GM19240 (cell line): ENCODE measurements around the gene ERCC5.

ENCODE experiments used
- DNase-seq: peaks from one replicate; pipeline ENCODE4 v3.0.0; 2011; ENCODE audit warnings: low spot score; ENCODE audit not compliant: insufficient read length

ERCC5 gene

GRCh38 chr13:102839462-102839861 is 6.4 kb upstream of the ERCC5 start:
- DNase-seq: no peak

GRCh38 chr13:102845289-102845629 is 573 bp upstream of the ERCC5 start:
- DNase-seq: no peak

DNA sequence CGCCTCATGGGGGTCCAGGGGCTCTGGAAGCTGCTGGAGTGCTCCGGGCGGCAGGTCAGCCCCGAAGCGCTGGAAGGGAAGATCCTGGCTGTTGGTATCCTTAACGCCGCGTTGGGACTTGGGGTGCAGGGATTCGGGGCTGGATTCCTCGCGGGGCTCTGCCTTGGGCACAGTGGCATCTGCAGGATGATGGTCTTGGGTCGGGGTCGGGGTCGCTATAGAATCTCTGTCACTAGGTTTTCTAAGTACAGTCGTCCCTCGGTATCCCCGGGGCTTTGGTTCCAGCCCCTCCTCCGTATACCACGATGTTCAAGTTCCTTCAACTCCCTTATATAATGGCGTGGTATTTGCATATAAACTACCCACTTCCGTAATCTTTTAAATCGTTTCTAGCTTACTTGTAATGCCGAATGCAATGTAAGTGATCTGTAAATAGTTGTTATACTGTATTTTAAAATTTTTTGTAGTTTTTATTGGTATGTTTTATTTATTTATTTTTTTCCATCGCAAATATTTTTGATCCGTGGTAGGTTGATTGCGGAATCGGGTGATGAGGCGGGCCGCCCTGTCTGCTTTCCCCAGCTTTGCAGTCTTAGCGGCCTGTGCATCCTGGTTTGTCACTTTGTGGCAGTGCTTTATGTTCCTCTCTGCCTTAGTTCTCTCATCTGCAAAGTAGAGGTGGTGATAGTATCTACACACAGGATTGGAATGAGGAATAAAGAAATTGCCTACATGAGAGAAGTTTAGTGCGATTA is 606 bp downstream of the ERCC5 start:
- DNase-seq: no peak

- no peak for DNase-seq
These were observed 1.7 kb downstream of the ERCC5 start for GRCh38 chr13:102847272-102848234.

- DNase-seq: no peak
These were observed 3.1 kb downstream of the ERCC5 start for GRCh38 chr13:102848956-102849355.

- DNase-seq: no peak
These were observed 6.7 kb downstream of the ERCC5 start for GRCh38 chr13:102852556-102852955.

DNA sequence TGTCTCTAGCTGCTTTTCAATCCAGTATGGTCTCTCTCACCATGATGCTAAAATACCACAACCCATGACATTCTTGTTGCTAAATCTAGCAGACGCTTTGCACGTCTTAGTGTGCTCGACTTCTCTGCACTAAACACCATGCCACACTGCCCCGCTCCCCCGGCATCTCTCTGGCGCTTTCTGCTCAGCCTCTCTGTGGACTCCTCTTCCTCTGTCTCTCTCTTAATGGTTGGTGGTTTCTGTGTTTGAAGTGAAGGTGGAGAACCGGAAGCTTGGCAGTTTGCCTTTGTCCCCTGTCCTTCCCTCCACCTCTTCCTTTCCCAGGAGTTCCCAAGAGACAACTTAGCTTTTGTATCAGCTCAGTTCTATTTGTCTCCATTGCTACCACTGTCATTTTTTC is 8.8 kb downstream of the ERCC5 start:
- no peak for DNase-seq

- DNase-seq: no peak
These were observed 10.7 kb downstream of the ERCC5 start for GRCh38 chr13:102856557-102856956.

DNA sequence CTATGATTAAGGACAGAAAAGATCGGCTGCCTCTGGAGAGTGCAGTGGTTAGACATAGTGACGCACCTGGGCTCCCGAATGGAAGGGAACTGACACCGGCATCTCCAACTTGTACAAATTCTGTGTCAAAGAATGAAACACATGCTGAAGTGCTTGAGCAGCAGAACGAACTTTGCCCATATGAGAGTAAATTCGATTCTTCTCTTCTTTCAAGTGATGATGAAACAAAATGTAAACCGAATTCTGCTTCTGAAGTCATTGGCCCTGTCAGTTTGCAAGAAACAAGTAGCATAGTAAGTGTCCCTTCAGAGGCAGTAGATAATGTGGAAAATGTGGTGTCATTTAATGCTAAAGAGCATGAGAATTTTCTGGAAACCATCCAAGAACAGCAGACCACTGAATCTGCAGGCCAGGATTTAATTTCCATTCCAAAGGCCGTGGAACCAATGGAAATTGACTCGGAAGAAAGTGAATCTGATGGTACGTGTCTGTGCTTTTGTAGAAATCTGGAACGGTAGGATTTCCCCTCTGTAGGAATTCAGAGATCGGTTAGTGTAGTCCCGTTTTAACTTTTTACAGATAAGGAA is 16.9 kb downstream of the ERCC5 start:
- DNase-seq: no peak

DNA sequence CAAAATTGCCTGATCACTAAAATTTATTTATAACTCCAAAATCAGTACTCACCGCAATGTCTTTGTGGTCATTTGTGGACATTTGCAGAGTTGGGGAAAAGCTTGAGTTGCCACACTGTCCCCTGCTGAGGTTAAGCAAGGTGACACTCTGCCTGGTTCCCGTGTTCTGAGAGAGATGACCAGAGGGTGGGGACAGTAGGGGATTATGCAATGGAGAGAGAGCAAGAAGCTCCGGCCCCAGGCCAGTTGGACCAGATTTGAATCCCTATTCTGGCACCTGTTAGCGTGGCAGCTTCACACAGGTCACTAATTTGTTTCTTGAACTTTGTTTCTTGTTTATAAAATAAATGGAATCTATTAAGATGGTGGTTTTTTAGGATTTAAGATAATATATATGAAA is 17.8 kb downstream of the ERCC5 start:
- no peak for DNase-seq

- DNase-seq: no peak
These were observed 22.6 kb downstream of the ERCC5 start for GRCh38 chr13:102868366-102868936.

DNA sequence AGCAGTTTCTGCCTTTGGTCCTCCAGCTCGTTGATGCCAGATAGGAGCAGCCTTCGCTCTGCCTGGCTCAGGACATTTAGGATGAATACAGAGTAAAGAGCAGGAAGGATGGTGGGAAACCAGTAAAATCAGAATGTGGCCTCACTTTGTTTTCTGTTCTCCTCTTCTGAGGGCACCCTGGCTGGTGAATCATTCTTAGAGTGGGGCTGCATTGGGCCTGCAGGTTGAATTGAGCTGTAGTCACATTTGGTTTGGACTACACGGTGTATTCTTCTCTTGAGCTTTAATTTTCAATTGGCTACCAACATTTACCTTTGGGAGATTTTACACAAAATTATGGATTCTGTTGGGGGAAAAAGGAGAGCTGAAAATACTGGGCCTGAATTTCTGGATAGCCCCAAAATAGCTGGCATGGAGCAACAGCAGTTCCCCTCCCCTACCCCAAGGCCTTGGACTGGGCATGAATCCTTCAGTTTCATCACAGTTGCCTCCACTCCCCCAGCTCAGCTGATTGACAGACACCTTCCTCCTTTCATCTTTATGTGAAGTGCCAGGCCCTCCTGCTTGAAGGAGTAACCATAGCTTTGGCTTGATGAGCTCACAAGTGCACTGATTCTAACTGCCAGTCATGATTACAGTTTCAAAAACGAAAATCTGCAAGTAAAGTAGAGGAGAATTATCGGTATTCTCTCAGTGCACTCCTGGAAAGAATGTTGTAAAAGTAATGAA is 24.3 kb downstream of the ERCC5 start:
- DNase-seq: no peak

DNA sequence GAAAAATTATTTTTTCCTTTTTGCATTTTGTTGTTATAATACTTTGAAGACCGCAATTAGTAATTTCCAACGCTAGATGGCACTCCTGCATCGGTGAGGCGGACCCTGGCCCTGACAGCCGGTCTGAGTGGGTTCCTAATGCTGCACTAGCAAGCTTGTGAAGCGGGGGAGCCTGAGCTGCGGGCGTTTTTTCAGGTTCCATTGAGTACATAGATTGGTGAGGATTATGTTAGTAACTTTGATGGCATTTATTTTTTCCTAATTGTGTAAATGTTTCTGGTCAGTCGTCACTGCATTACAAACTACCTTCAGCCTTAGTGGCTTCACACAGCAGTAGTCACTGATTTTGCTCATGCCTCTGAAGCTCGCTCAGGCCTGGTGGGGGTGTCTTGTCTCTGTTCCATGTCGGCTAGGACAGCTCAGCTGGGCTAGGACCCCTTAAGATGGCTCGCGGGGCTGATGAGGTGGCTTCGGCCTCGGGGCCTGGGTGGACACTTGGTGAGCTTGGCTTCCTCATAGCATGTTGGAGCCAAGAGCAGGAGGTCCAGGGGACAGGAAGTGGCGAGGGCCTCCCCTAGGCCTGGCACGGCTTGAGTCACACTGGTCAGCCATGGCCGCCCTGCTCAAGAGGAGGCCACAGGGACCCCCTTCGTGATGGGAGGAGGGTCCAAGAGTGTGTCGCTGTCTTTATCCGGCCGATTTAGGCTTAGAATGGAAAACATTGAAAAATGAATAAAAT is 25.0 kb downstream of the ERCC5 start:
- peak; percentile 34 for DNase-seq

- no peak for DNase-seq
These were observed 26.3 kb downstream of the ERCC5 start for GRCh38 chr13:102872131-102872530.

DNA sequence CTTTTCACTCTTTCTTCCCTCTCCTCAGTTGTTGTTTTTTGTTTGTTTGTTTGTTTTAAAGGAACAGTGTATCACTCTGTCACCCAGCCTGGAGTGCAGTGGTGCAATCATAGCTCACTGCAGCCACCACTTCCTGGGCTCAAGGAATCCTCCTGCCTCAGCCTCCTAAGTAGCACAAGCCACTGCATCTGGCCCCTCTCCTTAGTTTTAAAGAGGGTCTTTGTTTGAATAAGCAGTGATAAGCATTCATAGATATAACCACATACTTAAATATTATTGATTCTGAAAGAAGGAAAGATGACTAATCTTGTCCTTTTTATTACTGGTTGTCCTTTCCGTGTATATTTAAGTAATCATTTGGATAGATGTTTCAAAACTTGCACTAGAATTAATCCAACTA is 26.7 kb downstream of the ERCC5 start:
- DNase-seq: no peak

GRCh38 chr13:102873653-102874052 is 27.8 kb downstream of the ERCC5 start:
- DNase-seq: no peak

DNA sequence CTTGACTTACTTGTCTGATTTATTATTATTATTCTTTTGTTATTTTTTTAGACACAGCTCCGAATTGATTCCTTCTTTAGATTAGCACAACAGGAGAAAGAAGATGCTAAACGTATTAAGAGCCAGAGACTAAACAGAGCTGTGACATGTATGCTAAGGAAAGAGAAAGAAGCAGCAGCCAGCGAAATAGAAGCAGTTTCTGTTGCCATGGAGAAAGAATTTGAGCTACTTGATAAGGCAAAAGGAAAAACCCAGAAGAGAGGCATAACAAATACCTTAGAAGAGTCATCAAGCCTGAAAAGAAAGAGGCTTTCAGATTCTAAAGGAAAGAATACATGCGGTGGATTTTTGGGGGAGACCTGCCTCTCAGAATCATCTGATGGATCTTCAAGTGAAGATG is 29.4 kb downstream of the ERCC5 start:
- DNase-seq: no peak

GRCh38 chr13:102877303-102877702 is 31.5 kb downstream of the ERCC5 start:
- no peak for DNase-seq

DNA sequence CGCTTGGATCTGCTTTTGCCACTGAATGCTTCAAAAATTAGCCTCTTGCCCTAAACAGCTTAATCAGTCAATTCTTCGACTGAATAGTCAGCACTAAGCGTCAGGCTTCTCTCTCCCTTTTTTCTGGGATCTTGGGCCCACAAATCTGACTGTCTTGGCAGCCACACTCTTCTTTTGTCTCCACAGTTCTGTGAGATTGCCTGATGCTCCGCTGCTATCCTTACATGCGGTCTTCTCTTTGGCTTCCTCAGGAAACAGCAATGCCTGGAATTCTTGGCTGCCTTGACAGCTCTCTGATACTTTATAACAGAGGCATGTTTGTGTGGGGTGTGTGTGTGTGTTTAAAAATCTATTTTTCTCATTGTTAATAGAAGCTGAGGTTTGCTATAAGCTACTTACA is 32.6 kb downstream of the ERCC5 start:
- DNase-seq: no peak

DNA sequence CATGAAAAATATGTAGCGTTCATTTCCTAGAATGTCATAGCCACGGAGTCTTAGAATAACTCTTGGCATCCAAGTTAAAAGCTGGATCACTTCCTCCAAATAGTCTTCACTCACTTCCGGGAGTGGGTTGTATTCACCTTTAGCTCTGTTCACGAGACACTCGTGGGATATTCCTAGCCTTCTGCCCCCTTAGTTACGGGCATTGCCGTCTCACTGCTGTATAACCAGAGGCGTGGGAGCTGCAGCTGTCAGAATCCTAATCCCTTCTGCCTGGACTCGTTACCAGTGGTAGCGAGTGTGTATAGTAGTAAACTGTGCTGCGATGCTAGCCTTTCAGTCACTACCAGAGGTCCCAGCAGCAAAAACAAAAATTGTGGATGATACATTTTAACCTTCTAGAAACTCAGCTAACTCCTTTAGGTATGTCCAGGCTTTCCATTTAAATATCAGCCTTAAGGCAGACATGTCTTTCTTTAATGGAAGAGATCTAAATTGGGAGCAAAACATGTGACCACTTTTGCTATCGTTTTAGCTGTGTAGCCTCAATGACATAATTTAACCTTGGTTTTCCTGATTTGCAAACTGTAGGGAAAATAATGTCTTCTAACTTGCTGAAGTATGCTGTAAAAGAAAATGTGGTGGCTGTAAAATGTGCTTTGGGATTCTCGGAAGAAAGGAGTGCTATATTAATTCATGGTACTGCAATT is 34.1 kb downstream of the ERCC5 start:
- DNase-seq: no peak
